ENCODE measurements around the gene PPP1R10.

GRCh38 chr6:30565772-30566171 lies 51.3 kb downstream of the PPP1R10 start:
- TF ChIP-seq, protein P1, sequence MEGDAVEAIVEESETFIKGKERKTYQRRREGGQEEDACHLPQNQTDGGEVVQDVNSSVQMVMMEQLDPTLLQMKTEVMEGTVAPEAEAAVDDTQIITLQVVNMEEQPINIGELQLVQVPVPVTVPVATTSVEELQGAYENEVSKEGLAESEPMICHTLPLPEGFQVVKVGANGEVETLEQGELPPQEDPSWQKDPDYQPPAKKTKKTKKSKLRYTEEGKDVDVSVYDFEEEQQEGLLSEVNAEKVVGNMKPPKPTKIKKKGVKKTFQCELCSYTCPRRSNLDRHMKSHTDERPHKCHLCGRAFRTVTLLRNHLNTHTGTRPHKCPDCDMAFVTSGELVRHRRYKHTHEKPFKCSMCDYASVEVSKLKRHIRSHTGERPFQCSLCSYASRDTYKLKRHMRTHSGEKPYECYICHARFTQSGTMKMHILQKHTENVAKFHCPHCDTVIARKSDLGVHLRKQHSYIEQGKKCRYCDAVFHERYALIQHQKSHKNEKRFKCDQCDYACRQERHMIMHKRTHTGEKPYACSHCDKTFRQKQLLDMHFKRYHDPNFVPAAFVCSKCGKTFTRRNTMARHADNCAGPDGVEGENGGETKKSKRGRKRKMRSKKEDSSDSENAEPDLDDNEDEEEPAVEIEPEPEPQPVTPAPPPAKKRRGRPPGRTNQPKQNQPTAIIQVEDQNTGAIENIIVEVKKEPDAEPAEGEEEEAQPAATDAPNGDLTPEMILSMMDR (IDR thresholded peaks at IDR 0.05): no peak
- TF ChIP-seq POLR2A (IDR thresholded peaks at IDR 0.05): no peak

Data from heart left ventricle (tissue), 13 donors.